ENCODE data around the gene FTO.
A peak's percentile ranks its signal among the peaks of the same experiment; 100 is the strongest.

Gene FTO

DNA sequence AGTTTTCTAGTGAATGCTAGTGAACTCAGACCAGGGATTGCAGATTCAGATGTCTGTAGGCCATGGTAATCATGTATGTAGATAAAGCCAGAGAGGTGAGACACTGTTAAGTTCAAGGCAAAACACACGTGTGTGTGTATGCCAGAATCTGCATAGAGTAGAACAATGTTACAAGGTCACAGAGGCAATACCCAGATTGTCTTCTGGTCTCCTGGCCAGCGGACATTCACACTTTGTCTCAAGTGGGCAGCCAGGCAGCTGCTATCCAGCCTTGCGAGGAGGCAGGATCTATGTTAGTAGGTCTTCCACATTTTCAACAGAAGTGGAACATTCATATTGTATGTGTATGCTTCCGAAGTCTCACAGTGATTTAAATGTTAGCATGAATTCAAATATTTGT is 244.4 kb downstream of the FTO start:
- no peak for FAIRE-seq

DNA sequence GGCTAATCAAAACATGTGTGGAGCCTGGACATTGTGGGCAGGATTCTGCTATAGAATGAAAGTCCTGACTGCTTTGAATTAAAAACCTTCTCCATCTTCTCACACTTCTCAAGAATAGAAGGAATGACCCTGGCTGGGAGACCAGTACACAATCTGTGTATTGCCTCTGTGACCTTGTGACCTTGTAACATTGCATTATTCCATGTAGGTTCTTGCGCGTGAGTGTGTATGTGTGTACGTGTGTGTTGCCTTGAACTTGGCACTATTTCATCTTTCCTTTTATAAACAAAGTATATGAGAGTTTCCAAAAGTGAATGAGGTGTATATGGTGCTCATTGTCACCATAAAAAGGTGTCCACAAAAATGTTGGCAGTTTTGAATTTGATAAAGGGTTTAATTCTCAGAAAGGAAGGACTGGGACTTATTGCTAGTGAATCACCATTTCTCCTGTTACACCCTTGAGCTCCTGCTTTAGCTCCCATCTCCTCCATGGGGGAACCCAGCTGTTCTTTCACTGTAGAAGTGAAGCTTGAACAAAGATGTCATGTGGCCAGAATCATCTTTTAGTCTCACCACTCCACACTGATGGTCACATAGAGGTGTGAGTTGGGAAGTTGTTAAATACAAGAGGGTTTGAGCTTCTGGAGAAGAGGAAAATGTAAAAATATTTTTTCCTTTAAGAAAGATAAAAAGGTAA is 244.9 kb downstream of the FTO start:
- FAIRE-seq = no peak

DNA sequence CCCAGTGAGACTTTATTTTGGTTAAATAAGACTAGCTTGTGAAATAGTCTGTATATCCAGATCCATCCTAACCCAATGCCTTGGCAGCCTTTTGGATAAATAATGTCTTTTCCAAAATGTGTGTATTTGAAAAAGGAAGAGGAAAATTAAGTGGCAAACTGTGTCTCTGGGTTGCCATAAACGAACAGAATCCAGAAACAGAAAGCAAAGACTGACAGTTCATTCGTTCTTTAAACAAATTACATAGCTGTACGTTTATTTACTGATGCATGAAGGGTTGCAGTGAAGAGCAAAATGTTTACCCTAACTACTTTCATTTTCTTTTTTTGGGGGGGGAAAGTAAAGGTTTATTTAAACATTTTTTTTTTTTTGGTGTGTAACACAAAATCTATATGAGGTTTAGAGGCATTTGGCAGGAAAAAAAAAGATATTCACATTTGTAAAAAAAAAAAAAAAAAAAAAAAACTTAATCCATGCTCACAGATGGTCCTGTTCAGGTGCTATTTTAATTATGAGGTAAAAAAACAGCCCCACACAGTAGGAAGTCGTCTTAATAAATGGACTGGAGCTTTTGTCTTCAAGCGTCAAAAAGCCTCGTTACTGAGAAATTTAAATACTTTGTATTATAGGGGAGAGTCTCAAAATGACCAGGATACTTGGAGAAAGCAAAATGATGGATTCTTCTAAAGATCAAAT is 245.9 kb downstream of the FTO start:
- FAIRE-seq = peak; percentile 17

DNA sequence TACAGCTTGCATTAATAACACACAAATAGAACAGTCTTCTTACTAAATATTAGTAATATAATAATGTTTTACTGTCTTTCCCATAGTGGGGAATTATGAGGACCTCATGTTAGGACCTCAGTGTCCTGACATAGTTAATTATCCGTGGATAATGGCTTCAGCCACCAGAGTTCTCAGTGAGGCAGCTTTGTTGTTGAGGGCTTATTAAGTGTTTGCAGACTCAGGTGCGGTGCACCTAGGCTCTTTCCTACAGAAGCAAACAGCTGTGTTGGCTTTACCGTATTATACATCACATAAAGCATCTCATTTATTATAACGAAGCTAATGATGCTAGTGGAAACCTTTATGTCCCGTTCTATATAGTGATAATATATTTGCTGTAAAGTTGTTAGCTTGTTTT is 246.7 kb downstream of the FTO start:
- no peak for FAIRE-seq

DNA sequence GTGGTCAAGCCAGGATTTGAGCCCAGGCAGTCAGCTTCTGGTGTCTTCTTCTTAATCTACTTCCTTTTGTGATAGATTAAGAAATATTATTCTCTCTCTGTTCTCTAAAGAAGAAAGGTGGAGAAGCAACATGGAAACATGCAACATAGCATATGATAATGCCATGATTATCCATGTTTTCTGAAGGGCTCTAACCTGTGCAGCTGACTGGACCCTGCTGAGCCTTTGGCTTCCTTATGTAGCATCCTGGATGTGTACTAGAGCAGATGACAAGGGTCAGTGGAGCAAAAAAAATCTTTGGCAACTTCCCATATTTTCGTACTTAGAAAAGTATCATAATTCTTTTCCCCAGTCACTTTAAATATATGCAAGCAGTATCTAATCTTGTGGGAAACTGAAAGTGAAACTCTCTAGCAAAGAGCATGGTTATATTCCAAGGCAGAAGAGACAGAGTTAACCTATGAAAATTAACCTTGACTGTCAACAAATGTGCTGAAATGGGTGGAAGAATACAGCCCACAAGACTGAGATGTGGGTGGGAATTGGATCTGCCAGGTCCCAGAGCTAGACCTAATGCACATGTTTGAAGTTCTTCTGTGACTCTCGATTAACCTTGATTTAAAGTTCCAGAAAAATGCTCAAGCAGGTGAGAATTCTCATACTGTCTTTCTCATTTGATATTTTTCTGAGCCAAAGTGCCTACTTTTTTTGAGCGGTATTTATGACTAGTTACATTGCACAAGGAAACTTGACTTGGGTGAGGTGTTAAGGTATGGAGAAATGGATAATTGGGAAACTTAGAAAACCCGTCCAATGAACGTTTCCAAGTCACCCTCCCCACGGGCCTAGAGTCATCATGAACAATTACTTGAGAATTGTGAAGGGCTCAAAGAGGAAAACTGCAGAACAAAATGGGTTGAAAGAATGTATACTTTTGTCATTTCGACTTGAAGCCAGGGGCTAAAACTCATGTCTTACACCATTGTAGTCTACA is 248.6 kb downstream of the FTO start:
- FAIRE-seq = peak; percentile 58

DNA sequence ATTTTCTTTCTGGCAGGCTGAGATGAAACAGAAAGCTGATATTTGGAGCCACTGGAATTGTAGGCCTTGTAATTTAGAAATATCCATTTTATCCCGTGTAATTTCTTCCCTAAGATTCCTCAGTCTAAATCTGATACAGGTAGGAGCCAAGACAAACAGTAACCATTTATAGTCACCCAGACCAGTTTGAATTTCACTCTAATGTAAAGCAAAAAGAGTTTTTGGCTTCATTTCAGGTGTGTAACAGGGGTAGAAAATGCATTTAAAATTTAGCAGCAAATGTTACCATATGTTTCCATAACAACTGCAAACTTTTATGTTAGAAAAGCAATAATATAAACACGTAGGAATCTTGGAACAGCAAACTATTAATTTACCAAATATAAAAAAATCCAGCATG is 249.4 kb downstream of the FTO start:
- no peak for FAIRE-seq

DNA sequence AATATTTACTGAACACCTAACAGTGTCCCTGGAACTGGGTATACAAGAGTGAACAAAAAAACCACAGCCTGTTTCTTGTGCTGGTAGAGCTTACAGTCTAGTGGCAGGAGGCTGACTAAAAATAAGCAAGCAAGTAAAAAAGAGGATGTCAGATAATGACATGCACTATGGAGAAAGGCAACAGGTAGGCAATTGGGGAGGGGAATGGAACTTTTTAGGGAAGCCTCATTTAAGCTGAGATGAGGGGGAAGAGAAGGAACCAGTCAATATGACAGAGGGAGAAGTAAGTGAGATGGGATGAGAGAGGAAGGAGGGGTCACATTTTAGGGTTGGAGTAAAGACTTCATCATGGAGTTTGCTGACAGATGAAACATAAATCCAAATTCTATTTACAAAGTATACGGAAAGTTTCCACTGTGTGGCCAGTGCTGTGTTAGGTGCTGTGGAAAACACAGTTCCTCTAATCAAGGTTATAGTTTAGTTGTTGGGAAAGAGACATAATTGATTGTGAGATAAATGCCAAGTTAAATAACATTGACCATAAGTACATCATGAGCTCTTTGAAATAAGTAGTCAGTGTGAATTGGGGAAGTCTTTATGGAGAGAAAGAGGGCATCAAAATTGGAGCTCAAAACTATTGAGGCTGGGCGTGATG is 251.4 kb downstream of the FTO start:
- FAIRE-seq = no peak

DNA sequence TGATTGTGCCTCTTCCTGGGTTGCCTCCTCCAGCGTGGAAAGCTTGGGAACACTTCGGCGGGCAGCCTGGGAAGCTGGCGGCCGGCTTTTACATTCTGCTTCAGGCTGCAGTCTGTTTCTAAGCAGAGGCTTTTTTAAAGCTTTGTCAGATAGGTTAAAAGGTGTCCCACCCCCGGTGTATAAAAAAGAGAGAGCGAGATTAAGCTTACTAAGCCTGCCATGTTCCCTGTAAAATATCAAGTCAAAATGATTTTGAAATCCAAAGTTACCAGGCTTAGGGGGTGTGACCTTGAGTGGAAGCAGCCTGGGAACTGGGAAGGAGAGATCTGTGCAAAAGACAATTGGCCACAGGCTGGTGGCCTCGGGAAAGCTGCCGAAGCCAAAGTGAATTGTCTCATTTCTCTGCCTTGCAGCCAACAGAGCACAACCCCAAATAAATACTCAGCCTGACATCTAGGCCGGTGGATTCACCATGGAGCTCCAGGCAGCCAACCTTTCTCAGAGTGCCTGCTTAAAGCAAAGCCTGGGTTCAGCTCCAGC is 254.5 kb downstream of the FTO start:
- FAIRE-seq = no peak

DNA sequence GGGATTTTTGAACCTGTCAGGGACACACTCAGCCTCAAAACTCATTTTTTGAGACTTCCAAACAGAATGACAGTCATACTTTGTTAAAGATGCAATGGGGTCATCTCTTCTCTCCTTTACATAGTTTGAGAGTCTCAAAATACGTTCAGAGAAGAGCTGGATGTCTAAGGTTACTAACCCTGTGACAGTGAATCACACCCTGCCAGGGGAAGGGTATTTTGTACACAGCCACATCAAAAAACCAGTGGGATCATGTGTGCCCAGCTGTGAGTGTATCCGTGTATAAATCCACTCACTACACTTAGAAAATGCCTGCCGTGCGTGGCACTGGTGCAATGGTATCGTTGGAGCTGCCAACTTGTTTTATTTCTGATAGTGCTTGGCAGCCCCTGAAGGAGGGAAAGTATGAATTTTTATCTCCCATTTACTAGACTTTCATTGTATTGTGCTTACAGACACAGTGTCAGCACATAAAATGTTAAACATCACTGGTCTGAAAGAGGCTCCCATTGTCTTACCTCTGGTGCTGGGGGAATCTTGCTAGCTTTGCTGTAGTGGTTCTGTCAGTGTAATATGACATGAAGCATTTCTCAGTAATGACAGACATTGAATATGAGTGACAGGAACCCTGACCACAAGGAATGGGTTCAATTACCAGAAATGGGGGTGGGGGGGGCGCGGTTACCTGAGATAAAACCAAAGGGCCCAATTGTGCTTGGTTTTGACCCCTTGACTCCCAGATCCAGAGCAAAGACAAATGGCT is 256.3 kb downstream of the FTO start:
- FAIRE-seq = no peak

DNA sequence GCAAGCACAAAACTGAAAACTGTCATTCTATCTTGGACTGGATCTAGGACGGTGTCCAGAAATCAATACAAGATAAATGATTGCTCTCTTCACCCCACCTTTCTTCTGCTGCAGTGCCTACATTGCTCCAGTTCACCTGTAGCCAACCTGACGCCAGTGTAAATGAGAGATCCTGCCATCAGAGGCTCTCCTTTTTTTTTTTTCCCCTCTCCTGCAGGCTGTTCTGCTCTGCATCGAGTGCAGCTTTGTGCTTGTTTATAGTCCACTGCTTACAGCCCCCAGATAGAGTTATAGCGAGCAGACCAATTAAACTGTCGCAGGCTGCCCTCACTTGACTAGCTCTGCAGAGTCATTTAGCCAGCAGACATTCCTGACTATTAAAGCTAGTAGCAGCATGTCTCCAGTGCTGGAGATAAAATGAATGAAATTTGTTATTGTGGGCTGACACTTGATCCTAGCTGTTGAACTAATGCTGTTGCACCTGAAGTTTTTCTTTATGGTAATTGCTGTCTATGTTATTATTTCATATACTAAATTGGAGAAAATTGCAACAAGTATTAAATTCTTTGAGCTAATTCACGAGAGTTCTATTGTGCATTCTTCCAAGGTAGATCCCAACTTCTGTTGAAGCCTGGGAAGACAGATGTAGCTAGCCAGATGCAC is 257.1 kb downstream of the FTO start:
- no peak for FAIRE-seq

DNA sequence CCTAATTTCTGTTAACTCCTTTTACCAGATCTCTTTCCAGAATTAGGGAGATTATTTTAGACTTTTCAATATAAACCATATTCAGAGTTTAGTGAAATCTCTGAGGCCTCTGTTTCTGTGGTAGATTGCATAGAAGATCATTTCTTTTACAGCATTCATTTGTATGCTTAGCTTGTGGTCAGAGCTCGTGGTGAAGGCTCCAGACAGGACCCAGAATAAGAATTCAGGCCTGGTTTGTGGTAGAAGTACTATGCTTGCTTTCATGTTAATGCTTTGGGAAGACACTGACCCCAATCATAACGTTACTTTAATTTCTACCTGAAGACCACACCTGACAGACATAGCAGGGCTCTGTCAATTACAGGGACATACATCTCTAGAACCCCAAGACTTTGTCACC is 258.1 kb downstream of the FTO start:
- FAIRE-seq = no peak

DNA sequence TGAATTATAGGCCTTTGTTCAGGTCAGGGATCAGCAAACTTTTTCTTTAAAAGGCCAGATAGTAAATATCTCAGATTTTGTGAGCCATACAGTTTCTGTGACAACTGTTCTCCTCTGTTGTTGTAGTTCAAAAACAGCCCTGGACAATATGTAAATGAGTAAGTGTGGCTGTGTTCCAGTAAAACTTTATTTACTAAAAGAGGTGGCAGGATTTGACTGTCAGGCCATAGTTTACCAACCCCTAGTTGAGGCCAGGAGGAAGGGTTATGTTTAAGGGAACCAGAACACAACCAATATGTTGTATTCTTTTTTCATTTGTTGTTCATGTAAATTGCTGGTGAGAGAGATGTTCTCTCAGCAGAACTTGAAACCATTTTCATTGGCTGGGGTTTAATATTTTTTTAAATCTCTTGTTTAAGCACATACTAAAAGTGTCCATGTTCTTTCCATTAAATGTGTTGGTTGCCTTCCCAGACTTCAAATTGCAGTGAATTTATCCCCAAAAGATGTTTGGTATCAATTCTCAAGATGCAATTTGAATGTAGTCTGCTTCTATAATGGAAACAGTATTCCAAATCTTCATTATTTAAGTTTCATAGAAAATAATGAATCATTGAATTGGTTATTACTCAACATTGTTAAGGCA is 260.3 kb downstream of the FTO start:
- FAIRE-seq = no peak

DNA sequence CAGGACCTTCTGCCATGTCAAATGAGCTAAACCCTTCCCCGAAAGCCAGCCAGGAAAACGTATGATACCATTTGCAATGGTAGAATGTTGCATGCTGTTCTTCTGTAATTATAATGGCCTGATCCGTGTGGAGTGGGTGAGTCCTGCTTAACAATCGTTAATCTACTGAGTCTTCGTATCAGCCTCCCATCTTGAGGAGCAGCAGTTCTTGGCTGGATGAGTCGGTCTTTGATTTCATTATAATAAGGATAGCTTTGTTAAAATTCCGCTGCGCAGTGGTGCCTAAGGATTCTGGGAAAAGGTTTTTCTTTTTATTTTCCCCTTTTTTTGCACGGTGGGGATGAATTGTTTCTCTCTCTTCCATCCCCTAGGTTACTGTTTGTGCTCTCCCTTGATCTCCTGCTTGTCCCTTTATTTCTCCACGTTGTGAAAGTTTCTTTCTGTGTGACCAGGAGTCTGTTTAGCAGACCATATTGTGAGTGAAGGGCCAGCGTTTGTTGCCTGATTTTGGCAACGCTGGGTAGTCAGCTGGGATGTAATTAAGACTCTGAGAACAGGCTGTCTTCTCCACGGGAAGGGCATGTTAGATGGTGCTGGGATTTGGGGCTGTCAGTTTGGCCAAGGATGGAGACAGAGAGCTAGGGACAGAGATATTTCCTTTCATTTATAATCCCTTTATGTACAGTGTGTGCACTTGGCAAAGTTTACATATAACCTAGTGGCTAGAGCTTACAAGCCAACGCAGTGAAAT is 263.0 kb downstream of the FTO start:
- no peak for FAIRE-seq

DNA sequence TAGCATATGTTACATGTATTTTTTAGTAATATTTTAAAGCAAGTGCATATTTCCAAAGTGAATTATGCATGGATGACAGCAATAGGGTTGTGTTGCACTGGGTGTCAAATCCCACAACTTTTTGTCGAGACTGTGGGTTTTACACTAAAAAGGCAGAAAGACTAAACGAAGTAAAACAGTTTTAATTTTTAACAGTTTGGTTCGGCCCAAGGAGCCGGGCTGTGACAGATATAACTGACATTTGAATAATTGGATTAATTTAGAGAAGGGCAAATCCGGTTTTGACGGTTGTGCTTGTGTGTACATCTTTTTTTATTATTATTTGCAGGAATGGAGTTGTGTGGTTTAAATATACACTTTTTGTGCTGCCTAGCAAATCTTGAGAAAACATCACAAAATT is 263.6 kb downstream of the FTO start:
- no peak for FAIRE-seq

DNA sequence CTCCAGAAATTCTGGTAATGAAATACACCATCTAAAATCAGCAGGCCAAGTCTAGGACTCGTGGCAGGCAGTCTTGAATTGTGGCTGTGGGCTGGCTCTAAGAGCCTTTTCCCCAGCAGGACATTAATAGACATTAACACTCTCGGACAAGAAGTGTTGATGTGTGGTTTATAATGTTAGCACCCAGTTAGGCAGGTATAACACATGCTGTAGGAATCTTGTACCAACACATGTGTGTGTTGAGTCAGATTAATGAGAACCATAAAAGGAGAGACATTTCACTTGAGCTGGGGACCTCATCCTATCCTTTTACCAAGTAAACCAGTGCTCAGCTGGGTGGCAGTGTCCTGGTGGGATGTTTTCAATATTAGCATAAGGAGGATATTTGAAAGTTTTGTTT is 264.5 kb downstream of the FTO start:
- FAIRE-seq = no peak

DNA sequence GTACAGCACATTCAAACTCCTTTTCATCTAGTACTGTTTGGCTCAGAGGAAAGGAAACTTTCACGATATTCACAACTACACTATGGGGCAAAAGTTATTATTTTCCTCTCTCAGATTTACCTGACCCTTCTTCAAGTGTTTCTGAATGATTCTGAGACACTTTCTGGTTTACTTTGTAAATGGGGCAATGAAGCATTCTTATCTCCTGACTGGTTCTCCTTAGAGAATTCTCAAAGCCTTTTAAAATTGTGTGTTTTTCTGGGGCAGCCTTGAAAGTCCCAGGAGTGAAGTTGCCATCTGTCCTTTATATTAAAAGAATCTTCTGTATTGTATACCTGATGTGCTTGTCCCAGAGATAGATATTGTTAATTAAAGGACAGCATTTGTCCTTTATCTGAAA is 264.9 kb downstream of the FTO start:
- no peak for FAIRE-seq

DNA sequence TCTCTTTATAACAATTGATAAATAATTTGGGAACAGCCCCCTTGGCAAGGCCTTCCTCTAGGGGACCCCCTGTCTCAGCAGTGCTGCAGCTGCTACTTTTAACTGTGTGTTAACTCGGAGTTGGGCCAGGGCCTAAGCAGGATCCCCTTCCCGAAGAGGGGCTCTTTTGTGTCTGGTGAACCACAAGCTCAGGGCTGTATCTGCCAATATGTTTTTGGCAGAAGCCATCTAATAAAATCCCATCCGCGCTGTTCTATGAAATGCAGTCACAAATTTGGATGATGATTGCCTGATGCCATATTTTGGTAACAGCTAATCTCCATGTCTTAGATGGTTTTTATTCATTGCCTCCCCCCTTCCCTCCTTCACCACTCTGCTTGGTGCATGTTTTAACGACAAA is 267.7 kb downstream of the FTO start:
- FAIRE-seq = no peak

DNA sequence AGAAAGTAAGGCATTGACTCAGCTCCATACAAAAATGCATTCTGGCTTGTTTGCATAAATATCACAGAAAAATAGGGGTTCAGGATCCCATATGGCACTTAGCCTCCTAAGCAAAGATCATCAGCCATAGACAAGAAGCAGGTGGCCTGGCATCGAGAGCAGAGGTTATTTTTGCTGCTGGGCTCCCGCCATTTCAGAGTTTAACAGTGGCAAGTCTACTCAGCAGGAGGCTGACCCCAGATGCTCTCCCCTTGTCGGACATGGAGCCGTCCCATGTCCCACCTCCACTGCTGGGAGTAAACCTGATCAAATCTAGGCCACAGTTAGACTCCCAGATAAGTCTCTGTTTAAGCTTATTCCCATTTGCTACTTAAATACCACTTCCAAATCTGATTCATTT is 269.1 kb downstream of the FTO start:
- no peak for FAIRE-seq

DNA sequence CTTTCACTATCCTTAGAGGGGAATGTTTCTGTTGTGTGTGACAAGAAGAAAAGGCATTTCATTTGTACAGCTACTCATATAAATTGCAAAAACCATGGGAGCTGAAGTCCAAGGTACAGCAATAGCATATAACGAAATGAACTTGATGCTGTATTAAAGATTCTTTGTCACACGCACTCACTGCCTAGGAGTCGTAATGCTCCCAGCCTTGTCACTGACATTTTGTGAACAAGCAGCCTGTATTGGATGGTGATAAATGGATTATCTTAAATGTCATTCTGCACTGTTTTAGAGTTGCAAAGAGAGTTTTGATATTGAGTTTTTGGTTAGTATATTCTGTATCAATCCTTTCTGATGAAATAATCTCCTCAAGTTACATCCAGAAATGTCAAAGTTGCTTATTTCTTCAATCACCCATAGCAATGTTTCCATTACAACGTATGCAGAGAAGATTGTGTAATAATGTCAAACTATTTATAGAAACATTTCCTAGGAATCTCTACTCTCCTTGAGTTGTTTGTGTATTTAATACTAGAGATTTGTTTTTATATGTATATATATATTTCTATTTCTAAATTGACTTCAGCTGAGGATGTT is 270.6 kb downstream of the FTO start:
- no peak for FAIRE-seq

DNA sequence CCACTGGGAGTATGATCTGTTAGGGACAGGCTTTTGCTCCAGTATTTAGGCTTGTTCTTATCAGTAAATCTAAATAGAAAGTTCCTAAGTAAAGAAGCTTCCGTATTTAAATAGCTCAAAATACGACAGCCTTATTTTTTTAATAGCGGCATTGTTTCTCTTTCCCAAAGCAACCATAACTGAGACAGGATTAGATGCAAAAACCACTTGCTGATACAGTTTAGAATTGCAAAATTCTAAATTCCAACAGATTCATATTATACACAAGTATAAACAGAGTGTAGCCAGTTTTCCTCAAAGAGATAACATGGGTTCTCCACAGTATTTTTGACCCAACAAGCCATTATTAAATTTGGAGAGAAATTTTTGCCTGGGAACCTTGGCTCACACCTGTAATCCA is 276.7 kb downstream of the FTO start:
- no peak for FAIRE-seq

Data from islet of Langerhans (tissue), 1 donor.